Hair follicle dermal papilla cell (primary cell): ENCODE data around the gene ATP6V0D1. TPM values are rescaled to one million over a fixed set of nuclear protein-coding genes. Genes with fewer than 3 reads are reported as not detected.

Source experiments
- small RNA-seq: library from RNA; depleted of rRNA; stranded (forward); fragments of <200 nt; gene quantifications from one replicate; pipeline ENCODE3, GENCODE V24; 2012
- total RNA-seq: library from RNA; depleted of rRNA; stranded (reverse); fragments of >200 nt; gene quantifications from 2 replicates; pipeline ENCODE4 v1.2.3, GENCODE V29; 2012

ATP6V0D1 gene
- total RNA-seq = 111 and 131 TPM in 2 replicates

GRCh38 chr16:67480833-67481560, at the start of gene ATP6V0D1:
TSS of gene ATP6V0D1 (minus strand) at chr16:67481157. CDS start at chr16:67481086, 71 bp downstream.

GRCh38 chr16:67528222-67528869, 47.4 kb upstream of the ATP6V0D1 start, which contains the start of gene RIPOR1:
TSS of gene RIPOR1 (plus strand) at chr16:67528829. CDS start at chr16:67538447, 9,618 bp downstream.

GRCh38 chr16:67483150-67483549, 2.2 kb upstream of the ATP6V0D1 start, which contains the start of gene AGRP:
TSS of gene AGRP (minus strand) at chr16:67483547. CDS start at chr16:67483398, 149 bp downstream.

GRCh38 chr16:67430977-67431774, 49.8 kb downstream of the ATP6V0D1 start, which contains the start of gene HSD11B2:
TSS of gene HSD11B2 (plus strand) at chr16:67431121. CDS start at chr16:67431249, 128 bp downstream.

GRCh38 chr16:67415872-67416793, 64.8 kb downstream of the ATP6V0D1 start, which contains the start of gene ZDHHC1:
TSS of gene ZDHHC1 (minus strand) at chr16:67416477. CDS start at chr16:67407775, 8,702 bp downstream.

GRCh38 chr16:67393111-67393787, 87.7 kb downstream of the ATP6V0D1 start, which contains the start of gene TPPP3:
TSS of gene TPPP3 (minus strand) at chr16:67393498. CDS start at chr16:67391111, 2,387 bp downstream.

Small RNA genes within 50 kb of the gene (small RNA-seq; reads per million reads assigned to genes)
- gene RNU1-123P = not detected

Other genes starting within 250 kb of the ATP6V0D1 start
- 24.5 and 36.9 TPM in 2 replicates for gene FHOD1, start 233.7 kb downstream of the ATP6V0D1 start, total RNA-seq
- gene SLC9A5, start 232.2 kb downstream of the ATP6V0D1 start, total RNA-seq = 3.0 and 4.1 TPM in 2 replicates
- gene PLEKHG4, start 201.6 kb downstream of the ATP6V0D1 start, total RNA-seq = 52.7 and 60.0 TPM in 2 replicates
- under 0.01 TPM in 1 of 2 replicates, not detected in the other for gene KCTD19, start 154.4 kb downstream of the ATP6V0D1 start, total RNA-seq
- 0.49 TPM in 1 of 2 replicates, not detected in the other for gene LRRC36, start 154.3 kb downstream of the ATP6V0D1 start, total RNA-seq
- gene TPPP3, start 87.7 kb downstream of the ATP6V0D1 start, total RNA-seq = 0.65 and 0.97 TPM in 2 replicates
- gene ZDHHC1, start 64.7 kb downstream of the ATP6V0D1 start, total RNA-seq = 14.7 and 15.3 TPM in 2 replicates
- not detected in 2 replicates for gene HSD11B2, start 50.0 kb downstream of the ATP6V0D1 start, total RNA-seq
- gene AGRP, start 2.4 kb upstream of the ATP6V0D1 start, total RNA-seq = not detected in 2 replicates
- gene RIPOR1, start 47.7 kb upstream of the ATP6V0D1 start, total RNA-seq = 40.4 and 44.9 TPM in 2 replicates
- 23.8 and 27.3 TPM in 2 replicates for gene CTCF, start 81.4 kb upstream of the ATP6V0D1 start, total RNA-seq
- under 0.01 and 0.32 TPM in 2 replicates for gene CARMIL2, start 164.0 kb upstream of the ATP6V0D1 start, total RNA-seq
- 12.9 and 16.9 TPM in 2 replicates for gene ACD, start 179.1 kb upstream of the ATP6V0D1 start, total RNA-seq
- 0.97 and 1.1 TPM in 2 replicates for gene PARD6A, start 179.8 kb upstream of the ATP6V0D1 start, total RNA-seq
- 19.1 and 20.8 TPM in 2 replicates for gene ENKD1, start 185.6 kb upstream of the ATP6V0D1 start, total RNA-seq
- gene C16orf86, start 185.7 kb upstream of the ATP6V0D1 start, total RNA-seq = 5.8 and 12.5 TPM in 2 replicates
- 19.0 and 19.8 TPM in 2 replicates for gene GFOD2, start 238.2 kb upstream of the ATP6V0D1 start, total RNA-seq